ENCODE results near the gene METTL16.
A peak's percentile ranks its signal among the peaks of the same experiment; 100 is the strongest.
"Not testable (repeated sequence)": the region's sequence is repeated elsewhere in the genome, so short reads cannot be mapped to it uniquely, and the experiment has no call there.

METTL16 gene

GRCh38 chr17:2511462-2512369 is at the start of gene METTL16:
Gene METTL16 (minus strand): TSS chr17:2511888. CDS start chr17:2502331, 9,557 bp downstream.
- DNase-seq (ENCODE audit: low read depth), result peak; percentile 97

- DNase-seq (ENCODE audit: low read depth), result no peak
Observed at GRCh38 chr17:2560658-2561057, 49.0 kb upstream of the METTL16 start.

GRCh38 chr17:2551928-2552327 is 40.2 kb upstream of the METTL16 start:
- DNase-seq (ENCODE audit: low read depth), result no peak

GRCh38 chr17:2551493-2551892 is 39.8 kb upstream of the METTL16 start:
- DNase-seq (ENCODE audit: low read depth), result no peak

- DNase-seq (ENCODE audit: low read depth), result no peak
Observed at GRCh38 chr17:2549392-2550211, 37.9 kb upstream of the METTL16 start.

- not testable (repeated sequence) for DNase-seq (ENCODE audit: low read depth)
Observed at GRCh38 chr17:2548026-2548425, 36.3 kb upstream of the METTL16 start.

- DNase-seq (ENCODE audit: low read depth), result no peak
Observed at GRCh38 chr17:2547176-2547575, 35.5 kb upstream of the METTL16 start.

GRCh38 chr17:2545393-2545792 is 33.7 kb upstream of the METTL16 start:
- no peak for DNase-seq (ENCODE audit: low read depth)

GRCh38 chr17:2542456-2542855 is 30.8 kb upstream of the METTL16 start:
- no peak for DNase-seq (ENCODE audit: low read depth)

- no peak for DNase-seq (ENCODE audit: low read depth)
Observed at GRCh38 chr17:2542056-2542455, 30.4 kb upstream of the METTL16 start.

GRCh38 chr17:2537579-2537978 is 25.9 kb upstream of the METTL16 start:
- DNase-seq (ENCODE audit: low read depth), result not testable (repeated sequence)

GRCh38 chr17:2532146-2532720 is 20.5 kb upstream of the METTL16 start:
- no peak for DNase-seq (ENCODE audit: low read depth)

GRCh38 chr17:2531243-2531954 is 19.7 kb upstream of the METTL16 start:
- DNase-seq (ENCODE audit: low read depth), result peak; percentile 7

GRCh38 chr17:2521775-2522410 is 10.2 kb upstream of the METTL16 start:
- DNase-seq (ENCODE audit: low read depth), result not testable (repeated sequence)

GRCh38 chr17:2521257-2521656 is 9.6 kb upstream of the METTL16 start:
- DNase-seq (ENCODE audit: low read depth), result no peak

GRCh38 chr17:2517539-2517938 is 5.9 kb upstream of the METTL16 start:
- DNase-seq (ENCODE audit: low read depth), result no peak

- DNase-seq (ENCODE audit: low read depth), result no peak
Observed at GRCh38 chr17:2511138-2511461, 588 bp downstream of the METTL16 start.

- no peak for DNase-seq (ENCODE audit: low read depth)
Observed at GRCh38 chr17:2510559-2510958, 1.1 kb downstream of the METTL16 start.

- no peak for DNase-seq (ENCODE audit: low read depth)
Observed at GRCh38 chr17:2508035-2508434, 3.7 kb downstream of the METTL16 start.

GRCh38 chr17:2507015-2507414 is 4.7 kb downstream of the METTL16 start:
- not testable (repeated sequence) for DNase-seq (ENCODE audit: low read depth)

- DNase-seq (ENCODE audit: low read depth), result no peak
Observed at GRCh38 chr17:2503627-2504026, 8.1 kb downstream of the METTL16 start.

Measured in activated T-cell treated with anti-CD3 and anti-CD28 coated beads for 24 hours (primary cell).